Small intestine (tissue), 7 donors: ENCODE results near the gene PRMT7. TPM values are rescaled to one million over a fixed set of nuclear protein-coding genes. Genes with fewer than 3 reads are reported as not detected.

Experiments used
- DNase-seq, 2 donors: peaks; one replicate each; pipeline versions ENCODE4 v3.0.0 to v3.0.0-alpha.2; 2013
- FAIRE-seq: peaks from 2 replicates; lab custom pipeline; 2012; peaks lifted over from hg19 to GRCh38; lab: Jason Lieb, UNC
- H3K27ac ChIP-seq, 3 donors: one replicate each; pipeline ENCODE4 v1.5.1; 2013; ENCODE audit warnings: low read length in 2 of 3, mild to moderate bottlenecking in 2 of 3, control low read depth in 1 of 3, inconsistent platforms in 1 of 3, low read depth in 1 of 3, moderate library complexity in 1 of 3
- H3K27me3 ChIP-seq, 3 donors: one replicate each; pipeline ENCODE4 v1.6.1; 2013; ENCODE audit warnings: low read length in 3 of 3, inconsistent platforms in 1 of 3; ENCODE audit not compliant: control insufficient read depth in 3 of 3, insufficient read depth in 3 of 3
- H3K36me3 ChIP-seq, 3 donors: one replicate each; pipeline ENCODE4 v1.6.1; 2013; ENCODE audit warnings: low read length in 3 of 3, inconsistent platforms in 1 of 3, low read depth in 1 of 3, mild to moderate bottlenecking in 1 of 3, moderate library complexity in 1 of 3; ENCODE audit not compliant: control insufficient read depth in 3 of 3, insufficient read depth in 2 of 3
- H3K4me1 ChIP-seq, 3 donors: one replicate each; pipeline ENCODE4 v1.6.1; 2013; ENCODE audit warnings: low read length in 2 of 3, inconsistent platforms in 1 of 3, low read depth in 1 of 3, mild to moderate bottlenecking in 1 of 3, moderate library complexity in 1 of 3; ENCODE audit not compliant: control insufficient read depth in 3 of 3, insufficient read depth in 2 of 3
- H3K4me3 ChIP-seq, 3 donors: one replicate each; pipeline ENCODE4 v1.5.1; 2013; ENCODE audit warnings: low read length in 3 of 3, control low read depth in 1 of 3, inconsistent platforms in 1 of 3, low read depth in 1 of 3, mild to moderate bottlenecking in 1 of 3, moderate library complexity in 1 of 3
- H3K9me3 ChIP-seq, 2 donors: one replicate each; pipeline ENCODE4 v1.6.1; 2013; ENCODE audit warnings: low read depth in 1 of 2, low read length in 1 of 2; ENCODE audit not compliant: control insufficient read depth in 2 of 2, insufficient read depth in 1 of 2
- WGBS, 3 donors: extraction: QIAGEN DNeasy Blood & Tissue Kit; methylation state at CpG; one replicate each; pipeline ENCODE4 v1.1.7; 2013; 5-methylcytosine and 5-hydroxymethylcytosine counted together
- polyA plus RNA-seq, 4 donors: library from polyadenylated mRNA; stranded (reverse) in 3 of 4; unstranded in 1 of 4; fragments of 200-250 nt in 3 of 4; fragments of 120-200 nt in 1 of 4; gene quantifications; one replicate each; pipeline versions ENCODE4 v1.2.1 to v1.2.3, GENCODE V29; 2013
- donor health status: healthy with polysubstance abuse.
- donor health status: control.
- donor health status: control.
- donor health status: Bipolar disorder and iron deficiency.
- donor health status: healthy.

Gene PRMT7
- polyA plus RNA-seq, 4 donors: 13.6 to 46.3 (median 20.2) TPM

DNA sequence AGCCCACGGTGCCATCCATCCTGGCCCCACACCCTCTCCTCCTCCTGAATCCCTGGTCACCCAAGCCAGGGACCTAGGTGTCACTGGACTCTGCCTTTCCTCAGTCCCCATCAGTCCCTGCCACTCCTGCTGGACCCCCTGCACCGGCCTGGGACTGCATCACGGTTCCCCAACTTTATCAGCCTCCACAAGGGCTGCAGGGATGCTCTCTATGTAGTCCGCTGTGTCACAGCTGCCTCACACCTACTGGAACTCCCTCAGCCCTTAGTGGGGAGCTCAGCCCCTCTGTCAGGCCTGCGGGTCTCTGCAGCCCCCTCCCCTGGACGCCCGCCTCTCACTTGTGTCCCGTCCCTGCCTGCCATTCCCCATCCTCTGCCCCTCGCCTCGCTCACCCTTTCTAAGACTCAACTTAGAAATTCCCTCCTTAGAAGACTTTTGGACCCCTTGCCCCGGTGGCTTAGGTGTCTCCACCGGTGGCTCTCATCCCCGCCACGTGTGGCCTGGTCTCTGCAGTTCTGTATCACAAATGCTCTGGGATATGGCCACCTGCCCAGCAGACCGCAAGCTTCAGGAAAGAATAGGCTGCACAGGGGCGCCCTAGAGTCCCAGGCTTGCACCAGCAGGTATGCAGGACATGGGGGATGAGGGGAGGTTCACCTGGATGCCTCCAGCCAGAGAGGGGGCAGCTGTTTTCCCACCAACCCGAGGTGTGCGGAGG lies 62.9 kb downstream of the PRMT7 start:
- H3K36me3 ChIP-seq: peaks cover 0 to 94% (median 24%) of the 10 kb centered on the region in 3 donors
- 54 to 80% (median 75%) methylated on average over 18 of the region's 18 CpGs for WGBS, 3 donors
- peaks cover 0 to 28% (median 0%) of the 10 kb centered on the region in 3 donors for H3K4me1 ChIP-seq
- H3K9me3 ChIP-seq: no peaks in the 10 kb centered on the region
- FAIRE-seq (no peak), DNase-seq (no peak)
- no peak overlapping the region for H3K4me3 ChIP-seq
- H3K27ac ChIP-seq: no peak overlapping the region
- no peaks in the 10 kb centered on the region for H3K27me3 ChIP-seq

DNA sequence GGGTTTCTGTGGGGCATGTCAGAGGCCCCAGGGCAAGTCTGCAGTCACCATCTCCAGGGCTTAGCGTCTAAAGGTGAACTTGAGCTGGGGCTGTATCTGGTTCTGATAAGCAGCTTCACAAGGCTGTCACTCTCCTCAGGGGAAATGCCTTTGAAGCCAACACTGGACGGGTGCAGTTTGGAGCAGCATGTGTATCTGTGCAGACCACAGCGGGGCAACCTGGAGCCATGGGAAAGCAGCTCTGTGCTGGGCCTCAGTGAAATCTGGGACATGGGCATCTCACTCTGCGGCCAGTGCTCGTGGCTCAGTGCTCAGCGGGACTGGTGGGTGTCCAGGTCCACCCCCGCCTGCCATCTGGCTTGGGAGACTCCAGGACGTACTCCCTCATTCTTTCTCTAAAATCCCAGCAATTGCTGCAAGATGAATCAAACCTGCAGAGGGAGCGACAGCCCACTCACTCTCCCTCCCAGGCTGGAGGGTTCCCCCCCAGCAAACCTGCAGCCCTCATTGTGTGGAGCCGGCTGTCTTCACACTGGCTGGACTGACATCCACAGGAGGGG lies 63.5 kb downstream of the PRMT7 start:
- peak; percentile 49 to 58 for DNase-seq

DNA sequence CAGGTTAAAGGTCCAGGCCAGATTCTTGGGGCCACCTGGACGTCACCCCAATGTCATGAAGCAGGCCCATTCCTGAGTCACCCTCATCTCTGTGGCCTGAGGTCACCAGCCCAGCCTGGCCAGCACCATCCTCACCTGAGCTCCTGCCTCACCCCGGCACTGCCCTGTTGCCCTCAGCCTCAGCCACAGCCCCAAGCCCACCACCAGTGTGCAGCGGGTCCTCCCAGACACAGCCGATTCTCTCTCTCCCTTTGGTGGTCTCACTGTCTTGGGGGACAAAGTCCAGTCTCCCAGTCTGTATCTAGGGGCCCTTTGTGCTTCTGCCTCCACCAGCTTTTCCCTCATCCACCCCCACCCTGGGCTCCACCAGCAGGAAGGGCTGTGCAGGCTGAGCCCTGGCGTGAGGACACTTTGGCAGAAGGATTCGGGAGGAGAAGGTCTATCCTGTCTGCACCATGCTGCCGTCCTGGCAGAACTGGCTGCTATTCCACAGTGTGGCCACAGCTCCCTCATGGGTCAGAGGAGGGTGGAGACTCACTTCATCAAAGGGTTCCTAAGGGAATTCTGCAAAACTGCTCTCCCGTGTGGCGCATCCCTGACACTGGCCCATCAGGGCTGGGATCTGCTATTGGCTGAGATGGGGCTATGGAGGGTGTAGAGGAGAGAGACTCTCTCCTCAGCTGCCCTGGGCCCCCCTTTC lies 64.3 kb downstream of the PRMT7 start:
- H3K4me1 ChIP-seq: peaks cover 0 to 29% (median 0%) of the 10 kb centered on the region in 3 donors
- H3K36me3 ChIP-seq: peaks cover 0 to 95% (median 24%) of the 10 kb centered on the region in 3 donors
- WGBS, 3 donors: 83% methylated on average over 9 of the region's 9 CpGs
- H3K4me3 ChIP-seq: no peak overlapping the region
- H3K9me3 ChIP-seq: no peaks in the 10 kb centered on the region
- no peak for FAIRE-seq
- H3K27me3 ChIP-seq: no peaks in the 10 kb centered on the region
- H3K27ac ChIP-seq: no peak overlapping the region
- no peak for DNase-seq

More for the DNA sequence above, 63.5 kb downstream of the PRMT7 start:
- 61 to 73% (median 67%) methylated on average over 10 of the region's 10 CpGs for WGBS, 3 donors
- FAIRE-seq: no peak
- H3K36me3 ChIP-seq: peaks cover 0 to 94% (median 24%) of the 10 kb centered on the region in 3 donors
- H3K27me3 ChIP-seq: no peaks in the 10 kb centered on the region
- H3K9me3 ChIP-seq: no peaks in the 10 kb centered on the region
- peaks cover 0 to 28% (median 0%) of the 10 kb centered on the region in 3 donors for H3K4me1 ChIP-seq
- H3K27ac ChIP-seq: no peak overlapping the region
- no peak overlapping the region for H3K4me3 ChIP-seq

DNA sequence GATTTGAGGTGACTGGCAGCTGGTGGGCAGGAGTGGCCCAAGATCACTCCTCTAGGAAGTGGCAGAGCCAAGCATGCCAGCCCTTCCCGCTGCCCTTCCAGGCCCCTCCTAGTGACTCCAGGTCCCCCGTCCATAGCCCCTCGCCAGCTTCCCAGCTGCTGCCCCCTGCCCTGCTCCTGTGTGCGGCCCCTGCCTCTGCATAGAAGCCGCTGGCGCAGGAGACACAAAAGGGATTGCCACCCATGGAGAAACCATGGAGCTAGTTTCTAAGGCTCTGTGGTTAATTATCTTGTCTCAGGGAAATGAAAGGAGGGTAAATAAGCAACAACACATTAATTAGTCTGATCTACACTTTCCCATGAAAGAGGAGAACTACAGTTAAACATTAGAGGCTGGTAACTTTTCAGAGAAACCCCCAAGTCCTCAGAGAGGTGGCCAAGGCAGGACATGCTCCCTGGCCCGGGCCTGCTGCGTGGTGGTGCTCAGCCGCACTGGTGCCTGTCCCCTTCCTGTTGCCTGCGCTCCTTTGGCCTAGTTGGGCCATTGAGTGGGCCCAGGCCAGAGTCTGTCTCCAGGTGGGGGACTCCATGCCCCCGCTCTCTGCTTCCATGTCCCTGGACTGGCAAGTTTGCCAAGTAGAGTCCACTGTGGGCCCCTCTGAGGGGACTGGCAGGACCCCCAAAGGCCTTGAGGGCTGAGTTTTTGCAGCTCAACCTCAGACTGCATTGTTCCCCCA lies 65.2 kb downstream of the PRMT7 start:
- no peak for FAIRE-seq
- Histone ChIP-seq H3K4me3 (no peak overlapping the region), H3K9me3 (no peaks in the 10 kb centered on the region), H3K36me3 (peaks cover 0 to 95% (median 22%) of the 10 kb centered on the region in 3 donors), H3K4me1 (peaks cover 0 to 32% (median 0%) of the 10 kb centered on the region in 3 donors), H3K27ac (no peak overlapping the region), H3K27me3 (no peaks in the 10 kb centered on the region)
- DNase-seq: no peak
- WGBS, 3 donors: 94 to 97% (median 96%) methylated on average over 11 of the region's 11 CpGs

DNA sequence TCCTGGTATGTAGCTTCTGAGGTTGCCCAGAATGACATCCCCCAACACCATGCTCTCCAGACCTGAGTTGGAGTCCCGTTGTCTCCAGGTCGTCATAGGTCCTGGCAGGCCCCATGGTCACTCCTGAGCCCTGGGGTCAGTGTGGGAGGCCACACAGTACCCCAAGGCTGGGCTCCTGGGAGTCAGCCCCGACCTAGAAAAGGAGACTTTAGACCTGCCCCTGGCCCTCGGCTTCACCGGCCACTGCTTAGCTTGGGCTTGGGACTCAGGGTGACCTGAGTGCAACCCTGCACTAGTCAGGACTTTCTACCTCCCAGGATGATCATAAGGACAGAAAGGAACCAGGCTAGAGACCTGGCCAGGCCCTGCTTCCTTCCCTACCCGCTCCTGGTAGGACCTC lies 65.8 kb downstream of the PRMT7 start:
- no peak overlapping the region for H3K27ac ChIP-seq
- H3K9me3 ChIP-seq: no peaks in the 10 kb centered on the region
- H3K27me3 ChIP-seq: no peaks in the 10 kb centered on the region
- DNase-seq: no peak
- H3K4me1 ChIP-seq: peaks cover 0 to 37% (median 0%) of the 10 kb centered on the region in 3 donors
- peaks cover 0 to 95% (median 22%) of the 10 kb centered on the region in 3 donors for H3K36me3 ChIP-seq
- no peak overlapping the region for H3K4me3 ChIP-seq
- 90 to 94% (median 93%) methylated on average over 6 of the region's 6 CpGs for WGBS, 3 donors
- no peak for FAIRE-seq

DNA sequence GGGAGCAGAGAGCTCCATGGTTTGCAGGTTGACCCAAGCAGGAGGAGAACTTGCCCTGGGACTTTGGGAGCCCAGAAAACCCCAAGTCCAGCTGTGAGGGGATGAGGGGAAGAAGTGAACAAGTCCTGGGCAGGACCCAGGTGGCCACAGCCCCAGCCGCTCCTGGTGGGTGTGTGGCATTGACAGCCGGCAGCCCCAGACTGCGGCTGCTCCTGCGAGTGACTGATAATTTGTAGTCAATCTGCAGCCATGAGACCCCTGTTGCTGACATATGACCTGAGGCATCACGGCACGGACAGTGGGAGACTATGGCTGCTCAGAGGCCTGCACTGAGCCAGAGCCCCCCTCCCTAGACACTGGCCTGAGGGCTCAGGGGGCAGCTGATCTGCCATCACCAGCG lies 66.4 kb downstream of the PRMT7 start:
- Histone ChIP-seq H3K9me3 (no peaks in the 10 kb centered on the region), H3K27ac (no peak overlapping the region), H3K4me3 (no peak overlapping the region), H3K36me3 (peaks cover 0 to 95% (median 20%) of the 10 kb centered on the region in 3 donors), H3K4me1 (peaks cover 0 to 43% (median 0%) of the 10 kb centered on the region in 3 donors), H3K27me3 (no peaks in the 10 kb centered on the region)
- DNase-seq: no peak
- WGBS, 3 donors: 92 to 94% (median 93%) methylated on average over 7 of the region's 7 CpGs
- FAIRE-seq: no peak

DNA sequence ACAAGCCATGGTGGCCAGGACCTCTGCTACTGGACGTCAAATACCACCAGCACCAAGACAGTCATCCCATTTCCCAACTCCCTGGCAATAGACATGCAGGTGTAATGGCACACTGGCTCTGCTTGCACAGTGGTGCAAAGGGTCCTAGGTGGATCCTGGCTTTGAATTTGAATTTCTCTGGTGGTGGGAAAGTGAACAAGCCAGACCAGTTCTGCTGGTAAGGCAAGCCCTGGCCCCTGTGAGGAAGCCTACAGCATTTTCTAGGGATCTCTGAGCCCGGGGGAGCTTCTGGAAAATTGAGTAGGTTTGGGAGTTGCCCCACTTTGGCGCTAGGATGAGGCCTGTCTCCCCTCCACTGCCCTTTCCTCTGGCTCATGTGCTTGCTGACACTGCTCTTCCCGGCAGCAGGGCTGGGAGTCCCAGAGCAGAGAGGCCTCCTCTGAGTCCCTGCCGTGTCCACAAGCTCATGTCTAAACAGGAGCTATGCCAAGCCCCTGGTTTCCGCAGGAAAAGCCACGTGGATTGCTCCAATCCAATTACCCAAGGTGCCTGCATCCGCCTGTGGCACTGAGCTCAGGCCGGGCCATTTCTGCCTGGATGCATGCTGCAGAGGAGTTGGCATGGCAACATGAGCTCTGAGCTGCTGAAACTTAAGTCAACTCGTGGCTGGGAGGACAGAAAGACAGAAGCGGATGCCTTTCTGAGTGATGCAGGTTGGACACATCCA lies 67.0 kb downstream of the PRMT7 start:
- H3K27ac ChIP-seq: no peak overlapping the region
- H3K4me1 ChIP-seq: peaks cover 0 to 48% (median 0%) of the 10 kb centered on the region in 3 donors
- no peaks in the 10 kb centered on the region for H3K27me3 ChIP-seq
- no peaks in the 10 kb centered on the region for H3K9me3 ChIP-seq
- FAIRE-seq (no peak), DNase-seq (no peak)
- 76 to 85% (median 79%) methylated on average over 11 of the region's 11 CpGs for WGBS, 3 donors
- H3K36me3 ChIP-seq: peaks cover 0 to 89% (median 20%) of the 10 kb centered on the region in 3 donors
- H3K4me3 ChIP-seq: no peak overlapping the region
